ENCODE data around the gene FEM1B.
A peak's percentile ranks its signal among the peaks of the same experiment; 100 is the strongest.

The FEM1B gene

GRCh38 chr15:68286256-68286655 is 8.7 kb downstream of the FEM1B start:
- DNase-seq = no peak

GRCh38 chr15:68289057-68289456 is 11.5 kb downstream of the FEM1B start:
- DNase-seq = no peak

DNA sequence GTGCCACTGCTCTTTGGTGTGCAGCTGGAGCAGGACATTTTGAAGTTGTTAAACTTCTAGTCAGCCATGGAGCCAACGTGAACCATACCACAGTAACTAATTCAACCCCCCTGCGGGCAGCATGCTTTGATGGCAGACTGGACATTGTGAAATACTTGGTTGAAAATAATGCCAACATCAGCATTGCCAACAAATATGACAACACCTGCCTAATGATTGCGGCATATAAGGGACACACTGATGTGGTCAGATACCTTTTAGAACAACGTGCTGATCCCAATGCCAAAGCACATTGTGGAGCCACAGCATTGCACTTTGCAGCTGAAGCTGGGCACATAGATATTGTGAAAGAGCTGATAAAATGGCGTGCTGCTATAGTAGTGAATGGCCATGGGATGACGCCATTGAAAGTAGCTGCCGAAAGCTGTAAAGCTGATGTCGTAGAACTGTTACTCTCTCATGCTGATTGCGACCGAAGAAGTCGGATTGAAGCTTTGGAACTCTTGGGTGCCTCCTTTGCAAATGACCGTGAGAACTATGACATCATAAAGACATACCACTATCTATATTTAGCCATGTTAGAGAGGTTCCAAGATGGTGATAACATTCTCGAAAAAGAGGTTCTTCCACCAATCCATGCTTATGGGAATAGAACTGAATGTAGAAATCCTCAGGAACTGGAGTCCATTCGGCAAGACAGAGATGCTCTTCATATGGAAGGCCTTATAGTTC is 12.2 kb downstream of the FEM1B start:
- no peak for DNase-seq

DNA sequence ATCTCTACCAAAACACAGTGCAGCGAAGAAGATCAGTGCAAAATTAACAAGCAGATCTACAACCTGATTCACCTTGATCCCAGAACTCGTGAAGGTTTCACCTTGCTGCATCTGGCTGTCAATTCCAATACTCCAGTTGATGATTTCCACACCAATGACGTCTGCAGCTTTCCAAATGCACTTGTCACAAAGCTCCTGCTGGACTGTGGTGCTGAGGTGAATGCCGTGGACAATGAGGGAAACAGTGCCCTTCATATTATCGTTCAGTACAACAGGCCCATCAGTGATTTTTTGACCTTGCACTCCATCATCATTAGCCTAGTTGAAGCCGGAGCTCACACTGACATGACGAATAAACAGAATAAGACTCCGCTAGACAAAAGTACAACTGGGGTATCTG is 13.2 kb downstream of the FEM1B start:
- no peak for DNase-seq

GRCh38 chr15:68292157-68292781 is 14.7 kb downstream of the FEM1B start:
- DNase-seq = no peak

DNA sequence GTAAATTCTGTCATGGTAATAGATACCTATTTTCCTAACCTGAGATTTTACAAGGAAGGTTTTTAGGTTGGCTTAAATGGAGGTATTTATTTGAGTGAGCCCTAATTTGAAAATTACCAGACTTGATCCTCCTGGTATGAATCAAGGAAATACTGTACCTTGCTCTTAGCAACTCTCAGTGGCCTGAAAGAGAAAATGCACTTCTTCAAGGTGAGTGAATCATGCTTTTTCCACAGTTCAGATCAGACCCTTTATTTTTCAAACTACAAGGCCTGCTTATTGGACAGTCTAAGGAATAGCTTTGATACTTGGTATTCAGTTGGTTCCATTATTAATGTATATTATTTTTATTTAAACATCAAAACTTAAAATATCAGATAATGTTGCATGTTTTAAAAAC is 15.4 kb downstream of the FEM1B start:
- no peak for DNase-seq

DNA sequence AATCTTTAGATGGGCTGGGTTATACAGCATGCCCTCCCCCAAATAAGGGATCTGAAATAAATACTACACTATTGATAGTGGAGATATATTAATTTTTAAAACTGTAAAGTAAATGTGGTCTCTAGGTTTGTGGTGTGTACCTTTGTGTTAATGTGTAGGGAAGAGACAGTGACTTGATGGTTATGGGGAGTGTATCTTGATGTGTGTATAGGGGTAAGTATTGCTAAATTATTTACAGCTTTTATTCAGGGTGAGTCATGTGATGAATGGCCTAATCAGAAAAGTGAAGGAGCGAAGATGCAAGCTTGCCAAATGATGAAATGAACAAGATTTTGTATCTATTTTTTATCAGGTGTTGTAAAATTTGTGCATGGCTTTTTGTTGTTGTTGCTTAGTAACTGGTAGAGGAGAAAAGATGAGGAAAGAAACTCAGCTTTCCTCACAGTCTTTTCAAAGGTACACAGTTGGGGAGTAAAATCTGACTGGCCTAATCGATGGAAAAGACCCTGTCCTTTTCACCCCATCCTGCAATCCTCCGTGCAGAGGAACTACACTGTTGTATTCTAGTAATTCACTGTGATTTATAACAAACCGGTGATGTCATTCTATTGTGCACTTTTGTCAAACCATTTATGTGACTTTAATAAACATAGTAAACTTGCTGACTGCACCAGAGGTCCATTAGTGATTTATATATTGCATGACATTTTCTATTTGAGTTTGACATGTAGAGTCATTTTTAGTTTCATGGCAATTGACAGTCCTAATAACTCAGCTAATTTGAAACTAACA is 17.7 kb downstream of the FEM1B start:
- no peak for DNase-seq

DNA sequence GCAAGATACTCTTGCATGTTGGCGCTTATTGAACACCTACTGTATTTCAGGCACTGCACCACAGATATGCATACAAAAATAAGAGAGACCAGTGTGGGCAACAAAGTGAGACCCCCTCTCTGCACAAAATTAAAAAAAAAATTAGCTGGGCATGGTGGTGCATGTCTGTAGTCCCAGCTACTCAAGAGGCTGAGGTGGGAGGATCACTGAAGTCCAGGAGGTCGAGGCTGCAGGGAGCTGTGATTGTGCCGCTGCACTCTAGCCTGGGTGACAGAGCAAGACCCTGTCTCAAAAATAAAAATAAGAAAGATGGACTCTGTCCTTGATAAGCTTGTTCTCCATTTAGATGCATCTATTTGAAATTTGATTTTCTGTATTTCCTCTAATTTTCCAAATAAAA is 20.8 kb downstream of the FEM1B start:
- no peak for DNase-seq

DNA sequence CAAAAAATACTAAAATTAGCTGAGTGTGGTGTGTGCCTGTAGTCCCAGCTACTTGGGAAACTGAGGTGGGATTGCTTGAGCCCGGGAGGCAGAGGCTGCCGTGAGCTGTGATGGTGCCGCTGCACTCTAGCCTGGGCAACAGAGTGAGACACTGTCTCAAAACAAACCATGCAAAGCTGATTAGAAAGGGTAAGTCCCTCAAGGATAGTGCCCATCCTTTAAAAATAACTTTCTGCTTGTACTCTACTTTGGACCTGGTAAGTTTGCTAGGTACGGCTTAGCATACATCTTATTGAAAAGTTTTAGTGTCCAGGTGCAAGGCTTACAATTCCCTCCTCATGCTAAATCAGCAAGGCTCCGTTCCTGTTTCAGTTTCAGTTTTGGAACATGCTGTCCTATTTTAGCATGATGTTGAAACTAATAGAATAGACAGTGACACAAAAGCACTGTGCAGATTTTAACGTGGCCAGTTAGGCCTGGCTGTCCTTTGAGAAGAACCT is 21.4 kb downstream of the FEM1B start:
- DNase-seq = peak; percentile 13

DNA sequence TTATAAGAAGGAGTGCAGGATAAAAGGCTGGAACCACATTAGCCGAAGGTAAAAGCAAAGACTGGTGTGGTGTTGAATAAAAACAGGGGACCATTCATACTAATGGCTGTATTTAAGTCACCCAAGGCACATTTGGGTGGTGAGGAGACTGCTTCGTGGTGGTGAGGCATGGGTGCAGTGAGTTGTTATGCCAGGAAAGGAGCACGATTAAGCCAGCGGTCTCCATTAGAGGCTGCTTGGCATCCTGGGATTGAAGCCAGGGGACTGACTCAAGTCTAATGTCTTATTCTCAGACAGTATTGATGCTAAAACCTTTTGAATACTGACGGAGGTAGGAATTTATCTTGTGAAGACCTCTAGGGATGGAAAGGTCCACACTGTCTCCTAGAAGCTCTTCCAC is 21.9 kb downstream of the FEM1B start:
- no peak for DNase-seq

DNA sequence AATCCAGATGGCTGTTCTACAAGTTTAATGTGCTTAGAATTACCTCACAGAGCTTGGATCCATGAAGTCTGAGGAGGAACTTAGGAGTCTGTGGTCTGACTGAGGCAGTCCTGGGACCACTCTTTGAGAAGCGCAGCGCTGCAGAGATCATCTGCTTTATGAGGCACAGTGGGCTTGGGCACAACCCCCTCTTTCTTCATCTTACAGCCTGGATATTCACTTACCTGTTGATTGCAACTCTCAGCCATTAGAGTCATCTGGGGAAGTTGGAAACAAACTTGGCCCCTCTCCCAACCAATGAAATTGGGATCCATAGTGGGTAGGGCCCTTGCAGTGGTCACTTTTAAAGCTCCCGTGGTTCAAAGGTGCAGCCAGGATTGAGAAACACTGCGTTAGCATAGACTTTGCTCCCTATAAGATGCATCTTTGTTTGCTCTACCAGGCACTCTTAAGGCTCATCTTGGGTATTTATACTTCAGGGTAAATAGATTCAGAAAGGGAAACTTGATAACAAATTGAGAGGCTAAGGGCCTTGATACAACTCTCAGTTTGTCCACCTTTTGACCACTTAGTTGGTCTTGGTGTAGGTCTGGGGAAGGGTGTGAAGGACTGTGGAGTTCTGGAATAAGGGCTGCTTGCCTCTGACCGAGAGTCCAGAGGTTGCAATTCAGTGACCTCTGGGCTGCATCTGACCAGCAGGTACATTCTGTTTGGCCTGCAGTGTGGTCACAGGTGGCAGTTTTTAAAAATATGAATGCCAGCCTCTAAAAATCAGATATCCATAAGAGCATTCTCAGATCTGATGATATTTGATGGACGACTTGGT is 22.8 kb downstream of the FEM1B start:
- DNase-seq = peak; percentile 18

DNA sequence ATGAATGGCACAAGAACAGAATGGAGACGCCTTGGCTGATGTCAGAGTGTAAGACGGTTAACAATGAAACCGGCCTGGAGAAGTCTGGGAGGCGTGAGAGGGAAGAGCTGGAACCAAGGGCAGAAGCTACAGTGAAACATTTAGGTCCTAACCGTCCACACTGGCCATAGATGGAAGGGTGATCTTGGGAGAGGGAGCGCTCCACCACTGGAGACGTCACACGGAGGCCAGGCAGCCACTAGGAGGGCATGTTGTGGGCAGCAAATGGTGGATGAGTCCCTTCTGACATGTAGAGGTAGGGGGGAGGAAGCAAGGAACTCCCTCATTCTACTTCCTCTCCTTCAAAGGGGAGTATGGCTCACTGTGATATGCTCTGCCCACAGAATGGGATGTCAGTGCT is 23.8 kb downstream of the FEM1B start:
- DNase-seq = no peak

DNA sequence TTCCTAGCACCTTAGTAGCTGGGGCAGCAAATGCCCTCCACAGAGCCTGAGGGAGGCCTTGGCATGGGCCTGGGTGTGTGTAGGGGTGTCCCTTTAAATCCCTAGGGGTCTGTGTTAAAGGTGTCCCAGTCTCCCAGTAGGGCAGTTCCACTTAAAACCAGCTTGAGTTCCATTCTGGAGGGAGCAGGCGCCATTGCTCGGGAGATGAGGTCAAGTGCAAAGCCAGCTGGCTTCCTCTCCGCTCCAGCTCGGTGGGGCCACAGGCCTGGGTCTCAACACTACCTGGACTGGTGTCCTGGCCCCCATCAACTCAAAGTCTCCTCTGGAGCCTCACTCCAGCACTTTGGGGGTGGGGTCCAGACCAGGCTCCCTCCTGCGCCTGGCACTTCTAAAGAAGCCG is 25.2 kb downstream of the FEM1B start:
- no peak for DNase-seq

DNA sequence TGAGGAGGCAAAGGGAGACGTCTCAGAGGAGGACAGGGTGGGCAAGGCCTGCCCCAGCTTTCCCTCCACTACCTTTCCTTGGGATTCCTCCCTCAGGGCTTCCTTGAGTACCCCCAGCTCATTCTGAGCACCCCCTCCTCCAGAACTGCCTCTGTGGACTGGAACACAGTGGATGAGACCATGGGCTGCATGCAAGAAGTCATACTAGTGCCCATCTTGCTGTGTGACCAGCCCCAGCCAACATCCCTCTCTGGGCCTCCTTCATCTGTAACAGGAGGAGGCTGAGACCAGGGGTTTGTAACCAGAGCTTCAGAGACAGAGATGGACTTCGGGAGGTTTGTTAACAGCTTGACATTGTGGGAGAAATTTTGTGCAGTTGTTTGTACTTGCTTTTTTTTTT is 25.6 kb downstream of the FEM1B start:
- DNase-seq = no peak

DNA sequence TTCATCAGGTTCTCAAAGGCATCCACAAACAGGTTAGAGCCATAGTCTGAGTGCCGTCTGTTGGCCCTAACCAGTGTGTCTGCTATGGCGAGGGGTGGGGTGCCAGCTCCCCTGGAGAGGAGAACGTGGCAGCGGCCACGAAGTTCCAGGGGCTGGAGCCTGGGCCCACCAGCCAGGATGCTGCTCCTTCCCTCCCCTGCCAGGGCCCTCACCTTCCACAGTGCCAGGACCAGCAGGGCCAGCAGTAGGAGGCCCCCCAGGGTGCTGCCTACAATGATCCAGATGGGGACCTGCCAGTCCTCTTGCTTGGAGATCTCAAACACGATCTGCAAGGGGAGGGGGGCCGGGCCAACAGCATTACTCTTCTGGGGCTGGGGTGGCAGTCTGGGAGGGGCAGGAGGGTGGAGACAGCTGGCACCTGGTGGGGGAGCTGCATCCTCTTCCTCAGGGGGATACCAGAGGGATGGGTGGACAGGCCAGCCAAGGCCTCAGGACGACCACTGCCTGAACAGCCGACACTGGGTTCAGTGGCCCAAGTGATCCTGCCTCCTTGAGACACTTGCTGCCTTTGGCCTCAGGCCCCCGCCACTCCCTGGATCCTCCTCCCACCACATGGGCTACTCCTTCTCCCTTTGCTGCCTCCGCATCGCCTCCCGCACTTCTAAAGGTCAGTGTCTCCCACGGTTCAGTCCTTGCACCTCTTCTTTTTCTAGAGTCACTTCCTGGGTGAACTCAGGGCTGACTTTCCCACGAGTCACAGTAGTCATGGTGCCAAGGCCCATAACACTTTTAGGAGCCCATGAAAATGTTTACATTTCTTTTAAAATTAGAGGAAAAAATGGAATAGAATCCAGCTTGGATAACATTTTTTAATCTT is 26.3 kb downstream of the FEM1B start:
- peak; percentile 17 for DNase-seq

DNA sequence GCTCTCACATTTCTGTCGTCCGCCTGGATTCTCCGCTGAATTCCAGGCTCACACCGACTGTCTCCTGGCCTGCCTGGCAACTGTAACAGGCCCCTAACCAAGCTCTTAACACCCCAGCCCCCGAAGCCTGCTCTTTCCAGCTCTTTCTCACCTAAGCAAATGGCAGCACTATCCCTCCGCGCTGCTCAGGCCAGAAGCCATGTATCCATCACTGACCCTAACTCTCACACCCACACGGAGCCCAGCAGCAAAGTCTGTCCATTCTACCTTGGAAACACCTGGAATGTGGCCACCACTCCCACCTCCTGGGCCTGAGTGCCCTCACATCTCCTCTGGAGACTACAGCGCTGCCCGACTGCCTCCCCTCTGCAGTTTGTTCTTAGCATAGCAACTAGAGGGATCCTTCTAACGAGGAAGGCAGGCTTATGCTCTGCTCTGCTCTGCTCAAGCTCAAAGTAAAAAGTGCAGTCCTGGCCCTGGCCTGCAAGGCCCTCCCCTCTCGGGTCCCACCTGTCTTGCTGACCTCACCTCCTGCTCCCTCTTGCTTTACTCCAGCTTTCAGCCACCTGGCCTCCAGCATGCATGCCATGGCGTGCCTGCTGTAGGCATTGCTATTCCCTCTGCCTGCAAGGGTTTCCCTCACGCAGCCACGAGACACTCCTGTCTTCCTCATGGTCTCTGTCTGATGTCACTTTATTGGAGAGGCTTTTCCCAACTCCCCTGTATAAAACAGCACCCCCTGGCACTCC is 27.2 kb downstream of the FEM1B start:
- peak; percentile 17 for DNase-seq

DNA sequence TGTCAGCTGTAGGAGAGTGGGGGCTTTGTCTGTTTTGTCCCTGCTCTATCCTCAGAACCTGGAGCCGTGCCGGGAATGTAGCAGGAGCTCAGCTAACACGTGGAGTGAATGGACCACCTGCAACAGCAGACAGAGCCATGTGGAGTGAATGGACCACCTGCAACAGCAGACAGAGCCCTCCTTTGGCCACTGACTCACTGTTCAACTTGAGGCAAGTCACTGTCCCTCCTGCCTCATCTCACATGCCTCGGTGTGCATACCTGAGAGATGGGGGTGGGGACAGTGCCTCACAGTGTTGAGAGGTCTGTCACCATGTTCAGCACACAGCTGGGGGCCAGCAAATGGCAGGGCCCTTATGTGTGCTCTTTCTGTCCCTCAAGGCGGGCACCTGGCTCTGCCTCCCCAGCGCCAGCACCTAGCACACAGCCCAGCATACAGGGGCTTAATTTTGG is 27.9 kb downstream of the FEM1B start:
- DNase-seq = no peak

DNA sequence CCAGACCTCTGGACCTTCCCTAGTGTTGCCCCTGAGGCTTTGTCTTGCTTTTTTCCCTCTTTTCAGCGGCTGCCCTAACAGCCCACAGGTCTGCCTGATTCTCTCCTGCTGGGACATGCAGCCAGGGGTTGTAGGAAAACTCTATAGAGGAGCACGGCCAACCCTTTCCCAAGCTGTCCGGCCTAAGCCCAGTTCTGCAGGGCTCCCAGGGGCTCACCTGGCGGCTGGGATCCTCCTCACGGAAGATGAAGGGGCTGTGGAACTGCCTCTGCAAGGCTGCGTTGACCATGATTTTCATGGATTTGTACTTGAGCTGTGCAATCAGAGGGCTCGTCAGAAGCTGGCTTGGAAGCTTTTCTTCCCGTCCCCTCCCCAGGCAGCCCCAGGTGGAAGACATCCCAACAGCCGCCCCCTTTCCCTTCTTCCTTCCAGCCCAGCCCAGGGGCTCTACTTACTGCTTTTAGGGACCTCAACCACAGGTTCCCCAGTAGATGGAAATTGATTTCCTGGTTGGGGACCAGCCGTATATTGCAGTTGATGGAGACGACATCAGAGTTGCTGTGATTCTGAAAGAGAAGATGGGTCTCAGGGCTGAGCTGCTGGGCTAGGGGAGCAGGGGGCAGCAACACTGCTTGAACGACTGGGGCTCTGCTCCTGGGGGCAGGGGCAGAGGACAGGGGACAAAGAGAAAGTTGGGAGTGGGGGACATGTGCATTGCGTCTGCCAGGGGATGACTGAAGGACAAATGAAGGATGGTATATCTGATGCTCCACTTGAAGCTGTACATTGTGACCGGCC is 29.8 kb downstream of the FEM1B start:
- DNase-seq = no peak

GRCh38 chr15:68309024-68309423 is 31.5 kb downstream of the FEM1B start:
- DNase-seq = no peak

DNA sequence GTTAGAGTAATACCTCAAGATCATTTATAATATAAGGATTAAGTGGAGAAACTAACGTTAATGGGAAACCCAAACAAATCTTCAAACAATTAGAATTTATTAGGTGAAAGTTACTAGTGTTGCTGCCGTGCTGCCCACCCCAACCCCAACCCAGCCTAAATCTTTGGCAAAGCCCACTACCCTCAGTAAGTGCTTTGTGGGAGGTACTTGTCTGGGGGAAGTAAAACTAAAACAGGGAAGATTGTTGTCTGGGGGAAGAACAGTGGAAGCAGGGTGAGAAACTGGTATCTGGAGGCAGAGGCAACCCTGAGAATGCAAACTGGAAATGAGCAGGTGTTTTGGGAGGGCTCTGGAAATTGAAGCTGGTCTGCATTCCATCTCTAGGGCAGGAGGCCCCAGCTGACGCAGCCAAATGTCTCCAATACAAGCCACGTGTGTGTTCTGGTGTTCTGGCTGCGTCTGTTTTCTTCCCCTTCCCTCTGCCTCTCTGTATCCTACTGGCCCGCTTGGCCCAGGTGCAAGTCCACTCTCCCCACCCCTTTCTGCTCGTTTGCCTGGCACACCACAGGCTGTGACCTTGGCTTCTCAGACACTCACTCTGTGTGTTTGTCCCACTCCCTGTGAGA is 32.7 kb downstream of the FEM1B start:
- DNase-seq = peak; percentile 55

All from right hindlimb (tissue), 1 donor.